ENCODE results near the gene USHBP1.

DNA sequence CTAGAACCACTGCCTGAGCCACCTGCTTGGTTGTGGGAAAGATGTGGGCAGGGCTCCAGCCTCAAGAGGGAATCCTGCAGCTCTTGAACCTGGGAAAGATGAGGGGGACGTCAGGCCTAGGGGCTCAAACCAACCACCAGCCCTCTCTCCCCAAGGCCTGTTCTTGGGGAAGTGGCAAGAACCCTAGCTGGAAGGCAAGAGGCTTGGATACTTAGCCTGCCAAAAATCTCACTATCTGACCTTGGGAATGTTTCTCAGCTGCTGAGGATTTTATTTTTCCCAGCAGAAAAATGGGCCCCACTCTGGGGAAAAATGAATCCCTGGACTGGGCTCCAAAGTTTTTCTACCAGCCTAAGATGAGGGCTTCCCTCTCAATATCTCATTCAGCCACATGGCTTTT is 4.6 kb downstream of the USHBP1 start:
- TF ChIP-seq, protein P1, sequence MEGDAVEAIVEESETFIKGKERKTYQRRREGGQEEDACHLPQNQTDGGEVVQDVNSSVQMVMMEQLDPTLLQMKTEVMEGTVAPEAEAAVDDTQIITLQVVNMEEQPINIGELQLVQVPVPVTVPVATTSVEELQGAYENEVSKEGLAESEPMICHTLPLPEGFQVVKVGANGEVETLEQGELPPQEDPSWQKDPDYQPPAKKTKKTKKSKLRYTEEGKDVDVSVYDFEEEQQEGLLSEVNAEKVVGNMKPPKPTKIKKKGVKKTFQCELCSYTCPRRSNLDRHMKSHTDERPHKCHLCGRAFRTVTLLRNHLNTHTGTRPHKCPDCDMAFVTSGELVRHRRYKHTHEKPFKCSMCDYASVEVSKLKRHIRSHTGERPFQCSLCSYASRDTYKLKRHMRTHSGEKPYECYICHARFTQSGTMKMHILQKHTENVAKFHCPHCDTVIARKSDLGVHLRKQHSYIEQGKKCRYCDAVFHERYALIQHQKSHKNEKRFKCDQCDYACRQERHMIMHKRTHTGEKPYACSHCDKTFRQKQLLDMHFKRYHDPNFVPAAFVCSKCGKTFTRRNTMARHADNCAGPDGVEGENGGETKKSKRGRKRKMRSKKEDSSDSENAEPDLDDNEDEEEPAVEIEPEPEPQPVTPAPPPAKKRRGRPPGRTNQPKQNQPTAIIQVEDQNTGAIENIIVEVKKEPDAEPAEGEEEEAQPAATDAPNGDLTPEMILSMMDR (IDR thresholded peaks at IDR 0.05; ENCODE audit: low read depth, low read length), result no peak
- no peak for TF ChIP-seq POLR2A (IDR thresholded peaks at IDR 0.05; ENCODE audit: extremely low read depth, insufficient read length)

Measured in NB4 (cell line).